ENCODE measurements around the gene MRPL36.

The MRPL36 gene

GRCh38 chr5:1770443-1770802, 29.2 kb downstream of the MRPL36 start:
- H3K4me3 ChIP-seq (ENCODE audit: low read depth, low read length): no peak overlapping the region
- TF ChIP-seq CTCF (conservative IDR thresholded peaks at IDR 0.05; ENCODE audit: low read depth, low read length): no peak
- no peak for DNase-seq (ENCODE audit: low read depth)

DNA sequence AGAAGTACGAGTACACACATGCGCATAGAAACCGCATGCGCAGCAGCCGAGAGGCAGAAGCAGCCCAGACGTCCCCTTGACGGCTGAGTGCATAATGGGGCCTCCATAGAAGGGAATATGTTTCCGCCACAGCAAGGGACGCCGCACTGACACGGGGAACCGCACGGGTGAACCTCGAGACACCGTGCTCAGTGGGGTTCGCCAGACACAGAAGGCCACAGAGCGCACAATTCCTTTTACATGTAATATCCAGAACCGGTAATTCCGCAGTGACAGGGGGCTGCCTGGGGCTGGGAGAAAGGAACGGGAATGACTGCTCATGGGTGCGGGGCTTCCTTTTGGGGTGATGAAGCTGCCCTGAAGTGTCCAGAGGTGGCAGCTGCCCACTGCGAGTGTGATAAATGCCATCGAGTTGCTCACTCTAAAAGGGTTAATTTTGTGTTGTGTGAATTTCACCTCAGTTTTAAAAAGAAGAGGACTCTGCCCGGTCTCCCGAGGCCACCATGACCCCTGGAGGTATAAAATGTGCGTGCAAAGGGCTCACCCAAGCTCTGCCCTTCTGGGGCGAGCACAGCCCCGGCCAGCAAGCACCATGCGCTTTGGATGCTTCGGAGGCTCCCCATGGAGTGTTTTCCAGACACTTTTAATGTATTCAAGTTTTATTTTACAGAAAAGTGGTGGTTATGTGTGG, 29.7 kb downstream of the MRPL36 start:
- TF ChIP-seq CTCF (conservative IDR thresholded peaks at IDR 0.05; ENCODE audit: low read depth, low read length): no peak
- H3K4me3 ChIP-seq (ENCODE audit: low read depth, low read length): no peak overlapping the region
- no peak for DNase-seq (ENCODE audit: low read depth)

- H3K4me3 ChIP-seq (ENCODE audit: low read depth, low read length): no peak overlapping the region
- no peak for TF ChIP-seq CTCF (conservative IDR thresholded peaks at IDR 0.05; ENCODE audit: low read depth, low read length)
- no peak for DNase-seq (ENCODE audit: low read depth)
Observed at GRCh38 chr5:1769017-1769640, 30.5 kb downstream of the MRPL36 start.

DNA sequence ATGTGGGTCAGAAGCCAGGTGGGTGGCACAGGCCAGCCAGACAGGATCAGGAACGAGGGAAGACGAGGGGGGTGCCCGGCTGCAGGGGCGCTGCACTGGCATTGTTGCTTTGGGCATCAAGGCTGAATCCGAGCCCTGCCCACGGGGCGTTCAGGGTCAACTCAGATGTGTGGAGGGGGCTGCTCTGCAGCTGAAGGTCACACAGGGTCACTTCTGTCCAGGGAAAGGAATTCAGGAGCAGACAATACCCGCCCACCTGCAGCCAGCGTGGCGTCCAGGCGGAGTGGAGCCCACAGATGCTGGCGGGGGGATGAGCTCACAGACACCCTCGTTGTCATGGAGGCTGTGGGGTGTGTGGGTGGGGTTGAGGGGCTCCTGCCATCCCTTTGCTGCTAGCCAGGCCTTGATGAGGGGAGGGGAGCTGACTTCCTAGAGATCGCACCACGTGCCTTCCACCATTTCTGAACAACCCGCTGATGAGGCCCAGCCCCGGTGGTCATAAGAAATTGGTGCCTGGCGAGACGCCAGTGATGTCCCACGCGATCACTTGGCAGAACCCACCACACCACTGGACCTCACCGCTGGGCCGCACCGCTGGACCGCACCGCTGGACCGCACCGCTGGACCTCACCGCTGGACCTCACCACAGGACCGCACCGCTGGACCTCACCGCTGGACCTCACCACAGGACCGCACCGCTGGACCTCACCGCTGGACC, 31.2 kb downstream of the MRPL36 start:
- DNase-seq (ENCODE audit: low read depth): no peak
- H3K4me3 ChIP-seq (ENCODE audit: low read depth, low read length): no peak overlapping the region
- TF ChIP-seq CTCF (conservative IDR thresholded peaks at IDR 0.05; ENCODE audit: low read depth, low read length): no peak

DNA sequence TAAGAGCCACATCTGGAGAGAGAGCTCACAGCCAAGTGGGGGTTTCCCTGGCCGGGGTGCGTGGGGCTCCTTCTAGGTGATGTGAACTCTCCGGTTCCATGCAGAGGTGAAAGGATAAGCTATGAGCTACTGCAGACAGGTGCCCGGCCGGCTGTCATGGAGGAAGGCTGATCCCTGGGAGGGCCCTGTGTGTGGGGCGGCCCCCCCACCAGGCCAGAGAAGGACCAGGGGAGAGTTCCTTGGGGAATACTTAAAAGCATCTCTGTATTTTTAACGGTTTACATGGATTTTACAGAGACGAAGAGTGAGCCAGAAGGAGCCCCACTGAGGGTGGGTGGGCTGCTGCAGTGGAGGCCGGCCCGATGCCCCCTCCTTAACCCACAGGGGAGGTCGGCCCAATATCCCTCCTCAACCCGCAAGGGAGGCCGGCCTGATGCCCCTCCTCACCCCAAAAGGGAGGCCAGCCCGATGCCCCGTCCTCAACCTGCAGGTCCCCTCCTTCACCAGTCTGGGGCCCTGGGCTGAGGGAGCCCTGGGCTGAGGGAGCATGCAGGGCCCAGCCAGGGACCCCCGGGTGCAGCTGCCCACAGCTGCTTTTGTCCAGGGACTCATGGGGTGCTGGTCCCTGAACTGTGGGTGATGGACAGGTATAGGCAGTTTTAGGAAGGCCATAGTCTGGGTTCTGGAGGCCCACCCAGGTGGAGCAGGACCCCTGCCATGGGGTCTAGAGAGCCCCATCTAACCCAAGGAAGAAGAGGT, 31.9 kb downstream of the MRPL36 start:
- no peak for DNase-seq (ENCODE audit: low read depth)
- H3K4me3 ChIP-seq (ENCODE audit: low read depth, low read length): no peak overlapping the region

GRCh38 chr5:1765880-1766235, 33.8 kb downstream of the MRPL36 start:
- no peak overlapping the region for H3K4me3 ChIP-seq (ENCODE audit: low read depth, low read length)
- no peak for TF ChIP-seq CTCF (conservative IDR thresholded peaks at IDR 0.05; ENCODE audit: low read depth, low read length)
- DNase-seq (ENCODE audit: low read depth): no peak

More for the DNA sequence above, 31.9 kb downstream of the MRPL36 start:
- no peak for TF ChIP-seq CTCF (conservative IDR thresholded peaks at IDR 0.05; ENCODE audit: low read depth, low read length)
